Endodermal cell (in vitro differentiated cells): ENCODE results near the gene ZDBF2. TPM values are rescaled to one million over a fixed set of nuclear protein-coding genes. Genes with fewer than 3 reads are reported as not detected.

Experiments used
- DNase-seq: peaks from one replicate; pipeline ENCODE4 v3.0.0-alpha.2; 2017
- H3K27ac ChIP-seq: 2 replicates; pipeline ENCODE4 v1.5.1; 2013; ENCODE audit warnings: mild to moderate bottlenecking, low read depth, low read length, moderate library complexity
- H3K27me3 ChIP-seq: 2 replicates; pipeline ENCODE4 v1.6.1; 2013; ENCODE audit warnings: mild to moderate bottlenecking, low read length, moderate library complexity; ENCODE audit not compliant: insufficient read depth, control insufficient read depth, poor library complexity, severe bottlenecking
- H3K36me3 ChIP-seq: 2 replicates; pipeline ENCODE4 v1.7.0; 2013; ENCODE audit warnings: mild to moderate bottlenecking, low read length, moderate library complexity; ENCODE audit not compliant: control insufficient read depth, insufficient read depth
- H3K4me1 ChIP-seq: one replicate; pipeline ENCODE4 v1.7.0; 2013; ENCODE audit warnings: low read length; ENCODE audit not compliant: control insufficient read depth, insufficient read depth
- H3K4me3 ChIP-seq: 2 replicates; pipeline ENCODE4 v1.5.1; 2013; ENCODE audit warnings: mild to moderate bottlenecking, low read length, moderate library complexity
- H3K9ac ChIP-seq: 2 replicates; pipeline ENCODE4 v1.6.1; 2013; ENCODE audit warnings: mild to moderate bottlenecking, low read length, moderate library complexity; ENCODE audit not compliant: poor library complexity, severe bottlenecking; ENCODE audit errors: extremely low read depth
- H3K9me3 ChIP-seq: 2 replicates; pipeline ENCODE4 v1.6.1; 2013; ENCODE audit warnings: mild to moderate bottlenecking, low read length, moderate library complexity; ENCODE audit not compliant: control insufficient read depth
- H3K27ac Mint-ChIP-seq: 2 replicates; pipeline ENCODE4 v1.8.0; 2020; ENCODE audit warnings: mixed read lengths
- H3K27me3 Mint-ChIP-seq: 2 replicates; pipeline ENCODE4 v1.8.0; 2021; ENCODE audit warnings: mild to moderate bottlenecking, mixed read lengths; ENCODE audit not compliant: insufficient read depth
- H3K36me3 Mint-ChIP-seq: 2 replicates; pipeline ENCODE4 v1.8.0; 2020; ENCODE audit warnings: low read depth, mixed read lengths
- H3K4me1 Mint-ChIP-seq: 2 replicates; pipeline ENCODE4 v1.8.0; 2020; ENCODE audit warnings: mixed read lengths
- H3K4me3 Mint-ChIP-seq: 2 replicates; pipeline ENCODE4 v1.8.0; 2020; ENCODE audit warnings: mild to moderate bottlenecking, moderate library complexity, mixed read lengths
- H3K9me3 Mint-ChIP-seq: 2 replicates; pipeline ENCODE4 v1.8.0; 2020; ENCODE audit warnings: mild to moderate bottlenecking, mixed read lengths
- CTCF ChIP-seq: fragments of 200-600 bp; sonication (generic); conservative IDR thresholded peaks from 2 replicates; pipeline ENCODE4 v1.5.0; 2021; ENCODE audit warnings: antibody characterized with exemption, mild to moderate bottlenecking
- WGBS, 2 experiments: methylation state at CpG; one replicate each; pipeline versions ENCODE4 v1.1.5 to v1.1.7; 2013; ENCODE audit warnings: missing lambda C conversion rate in 2 of 2, mixed read lengths in 1 of 2; ENCODE audit not compliant: insufficient coverage in 1 of 2, insufficient read length in 1 of 2; 5-methylcytosine and 5-hydroxymethylcytosine counted together
- total RNA-seq, 2 donors: library from RNA; stranded (reverse); fragmentation: NEBNext Ultra II Directional in 1 of 2; extraction: Animal tissue kit (Norgen Biotek cat#: 25700) in 1 of 2; gene quantifications; 2 replicates in 1 of 2; 3 replicates in 1 of 2; pipeline ENCODE4 v1.2.1, GENCODE V29; 2021

ZDBF2 gene
- total RNA-seq, 2 donors from 2014 or later: 14.1 to 27.0 TPM

- H3K27me3 ChIP-seq: no peaks in the 10 kb centered on the region
- Mint-ChIP-seq H3K36me3 (no peaks in the 10 kb centered on the region), H3K27me3 (peaks cover 2% of the 10 kb centered on the region), H3K27ac (no peak overlapping the region), H3K4me3 (no peak overlapping the region), H3K4me1 (peaks cover 21% of the 10 kb centered on the region), H3K9me3 (peaks cover 23% of the 10 kb centered on the region)
- H3K4me3 ChIP-seq: no peak overlapping the region
- no peak for DNase-seq
- H3K4me1 ChIP-seq: peaks cover 3% of the 10 kb centered on the region
- 87 to 91% methylated on average over 4 to 7 of the region's 7 CpGs for WGBS, 2 experiments
- H3K27ac ChIP-seq: no peak overlapping the region
- no peak for TF ChIP-seq CTCF
- H3K36me3 ChIP-seq: no peaks in the 10 kb centered on the region
- H3K9me3 ChIP-seq: peaks cover 7% of the 10 kb centered on the region
- no peak overlapping the region for H3K9ac ChIP-seq
Measured at GRCh38 chr2:206232287-206233035, 42.0 kb upstream of the ZDBF2 start.

- Histone ChIP-seq H3K4me3 (no peak overlapping the region), H3K27me3 (no peaks in the 10 kb centered on the region), H3K27ac (no peak overlapping the region), H3K36me3 (no peaks in the 10 kb centered on the region), H3K9me3 (peaks cover 7% of the 10 kb centered on the region), H3K4me1 (no peaks in the 10 kb centered on the region), H3K9ac (no peak overlapping the region)
- peaks cover 38% of the 10 kb centered on the region for H3K9me3 Mint-ChIP-seq
- no peak for TF ChIP-seq CTCF
- no peak overlapping the region for H3K27ac Mint-ChIP-seq
- H3K27me3 Mint-ChIP-seq: peaks cover 2% of the 10 kb centered on the region
- H3K4me3 Mint-ChIP-seq: no peak overlapping the region
- no peaks in the 10 kb centered on the region for H3K4me1 Mint-ChIP-seq
- no peaks in the 10 kb centered on the region for H3K36me3 Mint-ChIP-seq
- no peak for DNase-seq
Measured at GRCh38 chr2:206239157-206239556, 35.3 kb upstream of the ZDBF2 start.

GRCh38 chr2:206240327-206240726, 34.1 kb upstream of the ZDBF2 start:
- Histone ChIP-seq H3K9ac (no peak overlapping the region), H3K9me3 (peaks cover 6% of the 10 kb centered on the region), H3K27ac (no peak overlapping the region), H3K27me3 (no peaks in the 10 kb centered on the region), H3K4me3 (no peak overlapping the region), H3K4me1 (no peaks in the 10 kb centered on the region), H3K36me3 (no peaks in the 10 kb centered on the region)
- Mint-ChIP-seq H3K9me3 (peaks cover 33% of the 10 kb centered on the region), H3K4me1 (peaks cover 1% of the 10 kb centered on the region), H3K4me3 (no peak overlapping the region), H3K27ac (no peak overlapping the region), H3K27me3 (no peaks in the 10 kb centered on the region), H3K36me3 (no peaks in the 10 kb centered on the region)
- 84 to 92% methylated on average over 2 to 3 of the region's 3 CpGs for WGBS, 2 experiments
- TF ChIP-seq CTCF: no peak
- no peak for DNase-seq
